H1 (cell line): ENCODE measurements around the gene NTMT1. TPM values are rescaled to one million over a fixed set of nuclear protein-coding genes. Genes with fewer than 3 reads are reported as not detected.

Experiments used
- CTCF ChIA-PET: fragments of 300-600 bp; sonication (Branson Sonifier 250); formaldehyde crosslinking; loops from one replicate; lab custom pipeline; 2021; ENCODE audit not compliant: partially characterized antibody; lab: Charles Lee
- POLR2A ChIA-PET: fragments of 300-600 bp; sonication (Branson Sonifier 250); formaldehyde crosslinking; loops from one replicate; lab custom pipeline; 2021; ENCODE audit warnings: inconsistent platforms; ENCODE audit not compliant: partially characterized antibody; lab: Charles Lee
- DNase-seq, 2 experiments: peaks; one replicate each; pipeline versions ENCODE4 v3.0.0 to v3.0.0-alpha.2; 2010 to 2022; ENCODE audit warnings: low spot score in 2 of 2, low read depth in 1 of 2, mixed read lengths in 1 of 2
- FAIRE-seq: peaks from 2 replicates; lab custom pipeline; 2011; peaks lifted over from hg19 to GRCh38; lab: Jason Lieb, UNC
- H2AFZ ChIP-seq: 2 replicates; pipeline ENCODE4 v1.8.1; 2012; ENCODE audit warnings: low read length, inconsistent platforms
- H2AK5ac ChIP-seq: 2 replicates; pipeline ENCODE4 v1.6.1; 2013; ENCODE audit warnings: low read depth, low read length
- H2BK120ac ChIP-seq: replicated peaks from 2 replicates; pipeline ENCODE3; 2013; ENCODE audit warnings: low read depth, low read length, inconsistent platforms
- H2BK12ac ChIP-seq: 2 replicates; pipeline ENCODE4 v1.6.1; 2013; ENCODE audit warnings: low read depth, low read length
- H2BK15ac ChIP-seq: 2 replicates; pipeline ENCODE4 v1.6.1; 2013; ENCODE audit warnings: low read length
- H2BK20ac ChIP-seq: 2 replicates; pipeline ENCODE4 v1.6.1; 2013; ENCODE audit warnings: low read length
- H2BK5ac ChIP-seq: 2 replicates; pipeline ENCODE4 v1.6.1; 2013; ENCODE audit warnings: low read depth, low read length
- H3K14ac ChIP-seq: 2 replicates; pipeline ENCODE4 v1.6.1; 2013; ENCODE audit warnings: inconsistent platforms; ENCODE audit not compliant: insufficient read length
- H3K18ac ChIP-seq: 2 replicates; pipeline ENCODE4 v1.6.1; 2013; ENCODE audit warnings: low read length; ENCODE audit errors: extremely low read depth
- H3K23ac ChIP-seq: 2 replicates; pipeline ENCODE4 v1.6.1; 2013; ENCODE audit warnings: inconsistent platforms; ENCODE audit not compliant: insufficient read length
- H3K23me2 ChIP-seq: 2 replicates; pipeline ENCODE4 v1.6.1; 2013; ENCODE audit warnings: low read depth, low read length
- H3K27ac ChIP-seq: 2 replicates; pipeline ENCODE4 v1.6.1; 2011; ENCODE audit warnings: low read depth, low read length, inconsistent platforms
- H3K27me3 ChIP-seq, 4 experiments: replicated peaks in 1 of 4; 1 replicate in 1 of 4; 2 replicates in 3 of 4; pipeline versions ENCODE4 v1.6.1 to v1.8.1; 2011 to 2013; ENCODE audit warnings: low read length in 3 of 4, mild to moderate bottlenecking in 3 of 4, inconsistent platforms in 2 of 4, mixed read lengths in 2 of 4, moderate library complexity in 1 of 4; ENCODE audit not compliant: control insufficient read depth in 3 of 4, insufficient read depth in 3 of 4; ENCODE audit errors: extremely low read depth in 1 of 4
- H3K36me3 ChIP-seq, 4 experiments: 2 replicates each; pipeline versions ENCODE4 v1.6.1 to v1.8.1; 2011 to 2013; ENCODE audit warnings: mild to moderate bottlenecking in 4 of 4, low read length in 3 of 4, moderate library complexity in 2 of 4, control low read depth in 1 of 4, inconsistent platforms in 1 of 4; ENCODE audit not compliant: insufficient read depth in 4 of 4, control insufficient read depth in 2 of 4
- H3K4ac ChIP-seq: replicated peaks from 2 replicates; pipeline ENCODE3; 2013; ENCODE audit warnings: low read length, low read depth, mixed read lengths, inconsistent platforms; ENCODE audit not compliant: insufficient read length
- H3K4me1 ChIP-seq, 4 experiments: replicated peaks in 1 of 4; 1 replicate in 1 of 4; 2 replicates in 3 of 4; pipeline versions ENCODE4 v1.6.1 to v1.8.1; 2011 to 2013; ENCODE audit warnings: low read length in 3 of 4, inconsistent platforms in 2 of 4, mixed read lengths in 1 of 4; ENCODE audit not compliant: insufficient read depth in 4 of 4, control insufficient read depth in 3 of 4
- H3K4me2 ChIP-seq, 2 experiments: 2 replicates each; pipeline versions ENCODE4 v1.6.1 to v1.8.1; 2011 to 2013; ENCODE audit warnings: low read depth in 2 of 2, low read length in 2 of 2, control low read depth in 1 of 2, inconsistent platforms in 1 of 2, mild to moderate bottlenecking in 1 of 2; ENCODE audit not compliant: insufficient read depth in 1 of 2
- H3K4me3 ChIP-seq, 4 experiments: fragments of 200-600, 300-600 bp in 1 of 4; sonication (generic), shearing (Covaris generic), sonication (Bioruptor Twin) in 1 of 4; 2 replicates each; pipeline versions ENCODE4 v1.5.1 to v1.8.1; 2011 to 2016; ENCODE audit warnings: low read length in 4 of 4, low read depth in 3 of 4, control low read depth in 2 of 4, inconsistent platforms in 2 of 4, mild to moderate bottlenecking in 2 of 4, mixed read lengths in 1 of 4, moderate library complexity in 1 of 4; ENCODE audit not compliant: insufficient read depth in 2 of 4; ENCODE audit errors: extremely low read depth in 1 of 4
- H3K56ac ChIP-seq: replicated peaks from 2 replicates; pipeline ENCODE3; 2013; ENCODE audit warnings: low read depth, mild to moderate bottlenecking, mixed read lengths, low read length, inconsistent platforms; ENCODE audit not compliant: insufficient read length
- H3K79me1 ChIP-seq: 2 replicates; pipeline ENCODE4 v1.6.1; 2013; ENCODE audit warnings: low read depth, low read length, control low read depth
- H3K79me2 ChIP-seq, 2 experiments: 2 replicates each; pipeline versions ENCODE4 v1.6.1 to v1.8.1; 2012 to 2013; ENCODE audit warnings: low read length in 2 of 2, mild to moderate bottlenecking in 2 of 2, inconsistent platforms in 1 of 2; ENCODE audit not compliant: insufficient read depth in 2 of 2, control insufficient read depth in 1 of 2
- H3K9ac ChIP-seq, 4 experiments: replicated peaks in 1 of 4; 1 replicate in 1 of 4; 2 replicates in 3 of 4; pipeline versions ENCODE4 v1.6.1 to v1.8.1; 2011 to 2013; ENCODE audit warnings: low read depth in 3 of 4, low read length in 3 of 4, control low read depth in 2 of 4, mild to moderate bottlenecking in 2 of 4, moderate library complexity in 2 of 4, inconsistent platforms in 1 of 4; ENCODE audit errors: extremely low read depth in 1 of 4
- H3K9me3 ChIP-seq, 2 experiments: 2 replicates each; pipeline versions ENCODE4 v1.6.1 to v1.8.1; 2012 to 2013; ENCODE audit warnings: mild to moderate bottlenecking in 2 of 2, moderate library complexity in 2 of 2, control low read depth in 1 of 2, inconsistent platforms in 1 of 2, low read depth in 1 of 2, low read length in 1 of 2, mixed read lengths in 1 of 2; ENCODE audit not compliant: insufficient read depth in 2 of 2
- H4K20me1 ChIP-seq, 2 experiments: replicated peaks in 1 of 2; 2 replicates each; pipeline versions ENCODE3 to v1.8.1; 2011 to 2013; ENCODE audit warnings: inconsistent platforms in 2 of 2, low read length in 2 of 2, mild to moderate bottlenecking in 1 of 2; ENCODE audit not compliant: insufficient read depth in 2 of 2, control insufficient read depth in 1 of 2
- H4K5ac ChIP-seq: 2 replicates; pipeline ENCODE4 v1.6.1; 2013; ENCODE audit warnings: low read length, low read depth, mixed read lengths, inconsistent platforms; ENCODE audit not compliant: insufficient read length
- H4K8ac ChIP-seq: 2 replicates; pipeline ENCODE4 v1.8.0; 2013; ENCODE audit warnings: mild to moderate bottlenecking, moderate library complexity, low read length, inconsistent platforms; ENCODE audit not compliant: insufficient read depth; ENCODE audit errors: extremely low read depth
- H4K91ac ChIP-seq: replicated peaks from 2 replicates; pipeline ENCODE3; 2013; ENCODE audit warnings: low read length, mixed read lengths, inconsistent platforms; ENCODE audit not compliant: insufficient read length
- ASH2L ChIP-seq: fragments of 200-600, 300-600 bp; sonication (generic); IDR thresholded peaks from one replicate; pipeline ENCODE4 v1.7.1; 2017; ENCODE audit warnings: low read length
- ATF3 ChIP-seq: IDR thresholded peaks from 2 replicates; pipeline ENCODE4 v1.6.1; 2011; ENCODE audit warnings: low read depth, mild to moderate bottlenecking, low read length; ENCODE audit not compliant: insufficient read depth
- BCL11A ChIP-seq, 2 experiments: IDR thresholded peaks; one replicate each; pipeline ENCODE4 v1.6.1; 2011; ENCODE audit warnings: low read depth in 2 of 2, low read length in 2 of 2, mild to moderate bottlenecking in 2 of 2
- CTCF ChIP-seq, 3 experiments: IDR thresholded peaks; 1 replicate in 2 of 3; 2 replicates in 1 of 3; pipeline versions ENCODE4 v1.5.1 to v1.6.1; 2011; ENCODE audit warnings: low read length in 3 of 3, mild to moderate bottlenecking in 3 of 3, inconsistent platforms in 2 of 3, low read depth in 1 of 3, moderate library complexity in 1 of 3; ENCODE audit not compliant: insufficient read depth in 1 of 3; ENCODE audit errors: control extremely low read depth in 1 of 3
- EP300 ChIP-seq, 2 experiments: IDR thresholded peaks; 1 replicate in 1 of 2; 2 replicates in 1 of 2; pipeline ENCODE4 v1.6.1; 2011 to 2012; ENCODE audit warnings: low read depth in 2 of 2, low read length in 2 of 2, mild to moderate bottlenecking in 2 of 2, borderline replicate concordance in 1 of 2, inconsistent platforms in 1 of 2, moderate library complexity in 1 of 2
- KDM4A ChIP-seq: IDR thresholded peaks from one replicate; pipeline ENCODE4 v1.7.1; 2012; ENCODE audit warnings: low read depth, mild to moderate bottlenecking, moderate library complexity, low read length, inconsistent platforms; ENCODE audit not compliant: severe bottlenecking
- NRF1 ChIP-seq: IDR thresholded peaks from 2 replicates; pipeline ENCODE4 v1.6.1; 2011; ENCODE audit warnings: mild to moderate bottlenecking, low read depth, low read length, improper control_type of control experiment
- SP1 ChIP-seq: IDR thresholded peaks from 2 replicates; pipeline ENCODE4 v1.6.1; 2011; ENCODE audit warnings: low read depth, low read length
- TAF1 ChIP-seq: IDR thresholded peaks from 2 replicates; pipeline ENCODE4 v1.6.1; 2011; ENCODE audit warnings: mild to moderate bottlenecking, low read depth, low read length
- TBP ChIP-seq: IDR thresholded peaks from 2 replicates; pipeline ENCODE4 v1.6.1; 2011; ENCODE audit warnings: low read depth, low read length, improper control_type of control experiment
- TCF12 ChIP-seq: IDR thresholded peaks from 2 replicates; pipeline ENCODE4 v1.6.1; 2011; ENCODE audit warnings: low read depth, mild to moderate bottlenecking, low read length
- WGBS, 2 experiments: shearing (Covaris generic) in 1 of 2; methylation state at CpG; one replicate each; pipeline versions ENCODE4 v1.1.6 to v1.1.7; 2013 to 2015; ENCODE audit warnings: low lambda C conversion rate in 2 of 2, mixed read lengths in 2 of 2, inconsistent platforms in 1 of 2, low coverage in 1 of 2, missing lambda C conversion rate in 1 of 2; ENCODE audit not compliant: insufficient replicate concordance in 2 of 2, insufficient coverage in 1 of 2, insufficient read length in 1 of 2; ENCODE audit errors: extremely low coverage in 1 of 2, missing lambda C conversion rate in 1 of 2; 5-methylcytosine and 5-hydroxymethylcytosine counted together
- polyA plus RNA-seq, 7 experiments: library from polyadenylated mRNA; depleted of rRNA in 3 of 7; stranded (reverse) in 5 of 7; unstranded in 2 of 7; fragments of >200 nt in 5 of 7; fragments of 200-250 nt in 2 of 7; gene quantifications; 1 replicate in 5 of 7; 2 replicates in 1 of 7; 4 replicates in 1 of 7; pipeline versions ENCODE4 v1.2.1 to v1.2.3, GENCODE V29; 2011 to 2013; ENCODE audit warnings: missing spikeins in 2 of 7, mixed read lengths in 2 of 7
- total RNA-seq: library from RNA; stranded (reverse); fragmentation: NEBNext Ultra II Directional; extraction: Animal tissue kit (Norgen Biotek cat#: 25700); gene quantifications from 2 replicates; pipeline ENCODE4 v1.2.1, GENCODE V29; 2021

The NTMT1 gene
- total and polyA plus RNA-seq, 2 of the 8 experiments (the other 6 are each of a cell fraction or from before 2014, with no cell fraction given), result 66.8 to 70.2 TPM

- Histone ChIP-seq H3K79me2 (no peaks in the 10 kb centered on the region), H3K79me1 (no peaks in the 10 kb centered on the region), H3K23ac (no peak overlapping the region), H2AFZ (no peak overlapping the region), H3K14ac (no peak overlapping the region), H4K5ac (no peak overlapping the region), H3K9ac (no peak overlapping the region), H2BK12ac (no peak overlapping the region), H3K4me1 (no peaks in the 10 kb centered on the region), H3K4me2 (no peak overlapping the region), H4K91ac (no peak overlapping the region), H4K20me1 (no peaks in the 10 kb centered on the region), H3K4ac (no peak overlapping the region), H3K18ac (no peak overlapping the region), H3K56ac (no peak overlapping the region), H2AK5ac (no peak overlapping the region), H3K4me3 (no peak overlapping the region), H2BK15ac (no peak overlapping the region), H2BK5ac (no peak overlapping the region), H3K36me3 (no peaks in the 10 kb centered on the region), H4K8ac (no peak overlapping the region), H3K9me3 (no peaks in the 10 kb centered on the region), H3K27ac (no peak overlapping the region), H3K23me2 (no peaks in the 10 kb centered on the region), H2BK20ac (no peak overlapping the region), H2BK120ac (no peak overlapping the region), H3K27me3 (no peaks in the 10 kb centered on the region; a peak in 1 of 7 replicates)
- POLR2A ChIA-PET, result no interaction called here
- DNase-seq (no peak), FAIRE-seq (no peak)
- CTCF ChIA-PET, result interaction anchor here (1.3 to 3.3 kb wide), 3 partner anchors 8 to 128 kb away, joined by 4 to 14 read pairs (median 11); no protein-coding TSS in a partner anchor
- 89% methylated on average over 20 of the region's 20 CpGs; no CpG with 5 or more reads in 1 of the 2 experiments for WGBS, 2 experiments
- TF ChIP-seq TAF1 (no peak), NRF1 (no peak), TBP (no peak), SP1 (no peak), CTCF (IDR thresholded peaks at IDR 0.05; ENCODE audit: control extremely low read depth in 1 of 3, insufficient read depth in 1 of 3, low read depth in 1 of 3, low read length in 3 of 3) (no peak), EP300 (IDR thresholded peaks at IDR 0.05; ENCODE audit: borderline replicate concordance in 1 of 2, low read depth in 2 of 2, low read length in 2 of 2) (no peak), KDM4A (no peak), ATF3 (no peak), ASH2L (no peak), TCF12 (no peak), BCL11A (IDR thresholded peaks at IDR 0.05; ENCODE audit: low read depth in 2 of 2, low read length in 2 of 2) (no peak)
Measured at GRCh38 chr9:129654554-129655040, 28.6 kb downstream of the NTMT1 start.
